Hematopoietic multipotent progenitor cell (in vitro differentiated cells): ENCODE measurements around the gene PSMC5. TPM values are rescaled to one million over a fixed set of nuclear protein-coding genes. Genes with fewer than 3 reads are reported as not detected.
"Not testable (repeated sequence)": the region's sequence is repeated elsewhere in the genome, so short reads cannot be mapped to it uniquely, and the experiment has no call there.

Source experiments
- DNase-seq, 3 donors: peaks; one replicate each; pipeline ENCODE4 v3.0.0-alpha.2; 2011 to 2015; ENCODE audit warnings: low read depth in 2 of 3, low spot score in 2 of 3
- total RNA-seq: library from RNA; depleted of rRNA; stranded (reverse); fragments of >200 nt; gene quantifications from one replicate; pipeline ENCODE4 v1.2.3, GENCODE V29; 2012

Gene PSMC5
- total RNA-seq, 1 donor = 43.4 TPM

- not testable (repeated sequence) for DNase-seq
Observed at GRCh38 chr17:63866625-63867024, 39.4 kb downstream of the PSMC5 start.

- DNase-seq = not testable (repeated sequence)
Observed at GRCh38 chr17:63869491-63870291, 42.5 kb downstream of the PSMC5 start.

GRCh38 chr17:63870292-63870665, 43.0 kb downstream of the PSMC5 start:
- DNase-seq = not testable (repeated sequence)

GRCh38 chr17:63871646-63872365, 44.6 kb downstream of the PSMC5 start:
- DNase-seq = not testable (repeated sequence)

GRCh38 chr17:63873577-63873976, 46.3 kb downstream of the PSMC5 start, which contains the start of gene CSH2:
Gene CSH2 (minus strand): TSS chr17:63873677. CDS start chr17:63873614, 63 bp downstream.
- not testable (repeated sequence) for DNase-seq

- DNase-seq = not testable (repeated sequence)
Observed at GRCh38 chr17:63874061-63874626, 46.9 kb downstream of the PSMC5 start.

GRCh38 chr17:63874693-63875092, 47.5 kb downstream of the PSMC5 start:
- DNase-seq = not testable (repeated sequence)

GRCh38 chr17:63878413-63878812, 51.2 kb downstream of the PSMC5 start:
- not testable (repeated sequence) for DNase-seq

GRCh38 chr17:63880706-63881105, 53.5 kb downstream of the PSMC5 start:
- no peak for DNase-seq

- not testable (repeated sequence) for DNase-seq
Observed at GRCh38 chr17:63881337-63881736, 54.1 kb downstream of the PSMC5 start.

Other genes with a start within 250 kb of the PSMC5 start
- gene TACO1, start 226.5 kb upstream of the PSMC5 start, total RNA-seq = 7.8 TPM
- gene MAP3K3, start 205.0 kb upstream of the PSMC5 start, total RNA-seq = 68.1 TPM
- gene LIMD2, start 127.3 kb upstream of the PSMC5 start, total RNA-seq = 191 TPM
- gene STRADA, start 85.6 kb upstream of the PSMC5 start, total RNA-seq = 42.0 TPM
- 25.3 TPM for gene CCDC47, start 53.8 kb upstream of the PSMC5 start, total RNA-seq
- 38.0 TPM for gene DDX42, start 53.3 kb upstream of the PSMC5 start, total RNA-seq
- gene FTSJ3, start 232 bp downstream of the PSMC5 start, total RNA-seq = 47.9 TPM
- gene SMARCD2, start 15.3 kb downstream of the PSMC5 start, total RNA-seq = 211 TPM
- not detected for gene CSH2, start 46.2 kb downstream of the PSMC5 start, total RNA-seq
- not detected for gene GH2, start 54.5 kb downstream of the PSMC5 start, total RNA-seq
- not detected for gene CSH1, start 69.1 kb downstream of the PSMC5 start, total RNA-seq
- not detected for gene CSHL1, start 83.8 kb downstream of the PSMC5 start, total RNA-seq
- gene GH1, start 91.4 kb downstream of the PSMC5 start, total RNA-seq = not detected
- gene CD79B, start 104.9 kb downstream of the PSMC5 start, total RNA-seq = 67.1 TPM
- gene SCN4A, start 145.5 kb downstream of the PSMC5 start, total RNA-seq = 2.2 TPM
- gene PRR29, start 170.9 kb downstream of the PSMC5 start, total RNA-seq = 1.6 TPM
- gene ICAM2, start 193.2 kb downstream of the PSMC5 start, total RNA-seq = 249 TPM